ENCODE measurements around the gene LRRC61.
A peak's percentile ranks its signal among the peaks of the same experiment; 100 is the strongest.
"Not testable (repeated sequence)": the region's sequence is repeated elsewhere in the genome, so short reads cannot be mapped to it uniquely, and the experiment has no call there.

Gene LRRC61

GRCh38 chr7:150382123-150382843 lies 59.1 kb downstream of the LRRC61 start:
- H3K27ac ChIP-seq, result peak overlapping the region; percentile 41
- TF ChIP-seq CTCF (conservative IDR thresholded peaks at IDR 0.05), result no peak

GRCh38 chr7:150382844-150383225 lies 59.7 kb downstream of the LRRC61 start:
- peak overlapping the region; percentile 41 for H3K27ac ChIP-seq
- no peak for TF ChIP-seq CTCF (conservative IDR thresholded peaks at IDR 0.05)

GRCh38 chr7:150383710-150384397 lies 60.7 kb downstream of the LRRC61 start:
- H3K27ac ChIP-seq, result peak overlapping the region; percentile 41
- no peak for TF ChIP-seq CTCF (conservative IDR thresholded peaks at IDR 0.05)

GRCh38 chr7:150384406-150385301 lies 61.5 kb downstream of the LRRC61 start:
- TF ChIP-seq CTCF (conservative IDR thresholded peaks at IDR 0.05), result no peak
- no peak overlapping the region for H3K27ac ChIP-seq

GRCh38 chr7:150385302-150385723 lies 62.2 kb downstream of the LRRC61 start:
- TF ChIP-seq CTCF (conservative IDR thresholded peaks at IDR 0.05), result no peak
- H3K27ac ChIP-seq, result no peak overlapping the region

- H3K27ac ChIP-seq, result not testable (repeated sequence)
Measured at GRCh38 chr7:150385884-150386283, 62.7 kb downstream of the LRRC61 start.

All from VCaP (cell line).